Right kidney (tissue), 1 donor: ENCODE data around the gene LGALS3BP.

Source experiments
- DNase-seq: peaks from one replicate; pipeline ENCODE4 v3.0.0-alpha.2; 2016

Gene LGALS3BP

GRCh38 chr17:78944026-78944425, 35.7 kb downstream of the LGALS3BP start:
- no peak for DNase-seq

DNA sequence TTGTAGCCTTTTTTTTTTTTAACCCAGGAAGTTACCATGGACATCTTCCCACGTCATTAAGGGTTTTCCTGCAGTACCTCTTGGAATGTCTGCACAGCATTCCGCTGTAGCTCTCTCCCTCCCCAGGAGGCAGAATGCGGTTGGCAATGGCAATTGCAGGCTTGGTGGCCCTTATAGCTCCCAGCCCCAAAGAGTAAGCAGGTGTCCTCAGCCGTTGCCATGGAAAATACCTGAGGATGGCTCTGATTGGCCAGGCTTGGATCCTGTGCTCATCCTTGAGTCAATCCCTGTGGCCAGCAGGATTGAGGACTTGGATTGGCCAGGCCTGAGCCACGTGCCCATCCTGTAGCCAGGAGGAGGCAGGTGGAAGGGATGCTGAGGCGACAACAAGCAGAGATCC, 39.0 kb downstream of the LGALS3BP start:
- DNase-seq: no peak

GRCh38 chr17:78940258-78940657, 39.5 kb downstream of the LGALS3BP start:
- no peak for DNase-seq

DNA sequence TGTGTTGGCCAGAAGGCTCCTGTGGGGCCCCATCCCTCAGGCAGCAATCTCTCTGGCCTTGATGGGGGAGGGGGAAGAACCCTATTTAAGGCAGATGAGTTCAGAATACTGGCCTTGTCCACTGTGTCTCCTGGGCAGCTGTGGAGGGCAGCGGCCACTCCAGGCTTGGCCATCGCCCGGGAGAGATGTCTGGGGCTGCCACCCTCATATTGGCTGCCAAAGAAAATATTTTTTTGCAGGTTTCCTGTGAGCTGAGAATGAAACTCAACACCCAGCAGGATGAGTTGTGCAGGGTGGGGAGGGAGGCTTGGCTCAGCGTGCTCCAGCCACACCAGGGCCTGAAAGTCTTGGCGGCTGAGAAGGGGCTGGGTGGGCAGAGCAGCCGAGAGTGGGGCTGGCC, 40.1 kb downstream of the LGALS3BP start:
- no peak for DNase-seq

DNA sequence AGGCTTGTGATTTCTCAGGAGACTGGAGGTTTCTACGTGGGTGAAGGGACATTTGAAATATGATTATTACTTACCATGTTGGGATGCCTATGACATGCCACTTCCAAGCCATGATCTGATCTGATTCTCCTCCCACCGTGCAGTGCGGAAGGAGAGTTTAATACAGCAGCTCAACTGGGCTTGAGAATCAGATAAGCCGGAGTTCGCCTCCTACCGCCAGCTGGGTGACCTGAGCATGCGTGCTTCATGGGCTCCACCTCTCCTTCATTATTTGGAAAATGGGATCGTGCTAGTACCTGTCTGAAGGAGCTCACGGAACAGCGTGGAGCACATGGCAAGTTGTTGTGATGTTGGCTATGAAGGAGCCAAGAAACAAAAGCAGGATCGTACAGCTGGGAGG, 42.2 kb downstream of the LGALS3BP start:
- no peak for DNase-seq

DNA sequence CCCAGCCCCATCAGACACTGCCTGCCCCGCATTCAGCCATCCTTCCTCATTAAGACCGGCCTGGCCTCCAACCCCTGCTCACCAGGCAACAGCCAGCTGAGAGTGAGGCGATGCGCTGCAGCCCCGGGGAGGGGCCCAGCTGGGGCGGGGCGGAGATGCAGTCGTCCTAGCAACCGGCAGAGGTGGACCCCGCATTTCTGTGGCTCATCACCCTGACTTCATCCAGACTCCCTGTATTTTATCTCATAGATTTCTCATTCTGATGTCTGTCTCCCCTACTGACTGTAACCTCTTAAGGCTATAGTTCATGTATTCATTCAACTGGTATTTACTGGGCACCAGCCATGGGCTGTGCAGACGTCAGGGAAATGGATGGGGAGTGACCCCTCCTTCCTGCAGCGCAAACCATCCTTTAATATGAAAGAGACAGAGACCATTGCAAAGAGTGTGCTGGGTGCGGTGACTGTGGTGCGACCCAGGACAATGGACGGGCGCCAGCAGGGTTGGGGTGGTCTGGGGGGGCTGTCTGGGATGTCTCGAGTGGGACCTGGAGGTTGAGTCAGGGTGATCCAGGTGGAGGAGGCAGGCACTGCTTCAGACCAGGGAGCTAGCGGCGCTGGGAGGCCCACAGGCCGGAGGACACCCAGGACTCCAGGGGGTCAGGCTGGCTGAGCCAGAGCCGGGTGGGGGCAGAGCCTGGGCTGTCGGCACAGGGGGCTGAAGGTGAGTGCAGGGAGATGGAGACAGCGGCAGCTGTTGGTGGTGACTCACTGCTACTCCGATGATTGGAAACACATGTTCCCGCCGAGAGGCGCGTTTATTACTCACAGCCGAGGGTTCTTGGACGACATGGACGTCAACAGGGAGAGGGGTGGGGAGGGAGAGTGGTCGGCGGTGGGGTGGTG, 44.1 kb downstream of the LGALS3BP start:
- no peak for DNase-seq

DNA sequence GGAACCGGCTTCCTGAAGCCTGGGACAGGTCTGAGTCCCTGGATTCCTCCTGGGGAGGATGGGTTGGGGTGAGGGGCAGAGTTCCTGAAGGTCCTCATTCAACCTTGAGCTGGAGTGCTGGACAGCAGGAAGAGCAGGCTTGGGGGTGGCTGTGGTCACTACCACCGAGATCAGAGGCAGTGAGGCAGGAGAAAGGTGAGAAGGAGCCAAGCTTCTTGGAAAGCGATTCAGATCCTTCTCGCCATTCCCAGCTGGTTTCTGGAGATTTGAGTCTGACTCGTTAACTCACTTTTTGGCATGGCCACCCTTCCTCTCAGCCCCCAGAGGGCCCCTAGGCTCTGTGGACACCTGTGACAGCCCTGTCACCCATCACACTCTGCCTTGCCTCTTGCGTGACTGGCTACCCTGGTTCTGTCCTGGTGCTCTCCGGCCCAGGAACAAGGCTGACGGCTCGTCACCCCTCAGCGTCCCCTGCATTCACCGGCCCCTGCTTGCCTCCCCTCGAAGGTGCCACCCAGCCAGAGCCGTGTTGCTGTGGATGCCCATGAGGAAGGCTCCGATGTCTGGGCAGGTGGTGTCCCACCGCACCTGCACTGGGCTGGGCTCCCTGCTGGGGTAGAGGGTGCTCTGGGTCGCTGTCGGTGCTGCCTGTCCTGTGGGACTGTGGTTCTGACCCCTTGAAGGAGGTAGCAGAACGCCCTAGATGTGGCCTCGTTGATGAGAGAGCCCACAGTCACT, 44.9 kb downstream of the LGALS3BP start:
- DNase-seq: no peak

DNA sequence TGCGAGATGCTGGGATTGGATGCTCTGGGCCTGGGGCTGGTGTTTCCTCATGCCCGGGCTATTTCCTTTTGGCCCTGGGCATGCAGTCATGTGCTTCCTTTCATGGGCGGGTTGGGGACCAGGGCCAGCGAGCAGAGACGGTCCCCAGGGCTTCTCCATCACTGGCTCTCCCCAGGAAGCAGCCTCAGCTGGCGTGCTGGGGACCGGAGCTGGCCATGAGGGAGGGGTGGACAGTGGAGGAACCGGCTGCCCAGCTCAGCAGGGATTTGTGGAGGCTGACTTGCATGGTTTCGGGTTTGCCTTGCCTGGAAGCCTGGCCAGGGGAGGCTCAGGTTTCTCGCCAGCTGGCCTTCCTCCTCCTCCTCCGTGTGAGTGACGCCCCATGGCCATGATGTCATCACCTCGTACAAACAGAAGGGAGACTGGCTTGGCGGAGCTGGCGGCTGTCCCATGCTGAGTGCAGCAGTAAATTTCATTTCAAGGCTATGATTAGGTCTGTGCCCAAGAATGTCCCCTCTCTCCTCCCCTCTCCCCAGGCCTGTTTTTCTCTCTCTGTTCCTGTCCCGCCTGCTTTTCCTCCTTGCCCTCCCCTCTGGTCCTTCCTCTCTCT, 45.7 kb downstream of the LGALS3BP start:
- DNase-seq: peak; percentile 75

GRCh38 chr17:78933025-78933958, 46.4 kb downstream of the LGALS3BP start:
- DNase-seq: no peak

DNA sequence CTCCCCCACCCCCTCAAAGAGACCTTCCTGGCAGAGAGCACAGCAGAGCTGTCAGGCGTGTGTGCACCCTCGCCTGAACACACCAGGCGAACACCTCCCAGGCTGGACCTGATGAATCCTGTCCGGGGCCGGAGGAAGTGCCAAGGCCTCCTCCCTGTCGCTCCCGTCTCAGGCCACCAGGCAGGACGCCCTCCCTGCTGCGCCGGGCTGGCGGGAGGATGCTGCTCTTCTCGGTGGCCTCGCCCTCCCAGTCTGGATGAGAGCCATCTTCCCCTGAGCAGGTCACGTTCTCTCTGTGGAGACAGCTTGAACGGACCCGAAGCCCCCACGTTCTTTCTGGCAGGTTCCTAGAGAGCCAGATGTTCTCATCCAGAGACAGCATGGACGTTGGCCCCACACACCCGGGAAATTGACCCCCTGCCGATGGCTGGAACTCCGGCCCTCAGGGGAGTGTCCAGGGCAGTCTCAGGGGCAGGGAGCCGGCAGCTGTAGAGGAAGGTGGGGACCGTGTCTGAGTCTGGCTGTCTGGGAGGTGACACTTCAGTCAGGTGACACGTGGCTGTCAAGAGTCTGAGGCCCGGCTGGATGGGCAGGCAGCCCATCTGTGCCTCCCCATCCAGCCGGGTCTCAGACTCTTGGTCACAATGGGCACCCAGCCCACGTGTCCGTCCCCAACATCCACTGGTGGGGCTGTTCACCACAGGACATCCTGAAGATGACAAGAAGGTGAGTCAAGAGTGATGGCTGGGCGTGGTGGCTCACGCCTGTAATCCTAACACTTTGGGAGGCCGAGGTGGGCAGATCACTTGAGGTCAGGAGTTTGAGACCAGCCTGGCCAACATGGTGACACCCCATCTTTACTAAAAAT, 49.6 kb downstream of the LGALS3BP start:
- no peak for DNase-seq

GRCh38 chr17:78925662-78926555, 53.8 kb downstream of the LGALS3BP start:
- DNase-seq: peak; percentile 79

DNA sequence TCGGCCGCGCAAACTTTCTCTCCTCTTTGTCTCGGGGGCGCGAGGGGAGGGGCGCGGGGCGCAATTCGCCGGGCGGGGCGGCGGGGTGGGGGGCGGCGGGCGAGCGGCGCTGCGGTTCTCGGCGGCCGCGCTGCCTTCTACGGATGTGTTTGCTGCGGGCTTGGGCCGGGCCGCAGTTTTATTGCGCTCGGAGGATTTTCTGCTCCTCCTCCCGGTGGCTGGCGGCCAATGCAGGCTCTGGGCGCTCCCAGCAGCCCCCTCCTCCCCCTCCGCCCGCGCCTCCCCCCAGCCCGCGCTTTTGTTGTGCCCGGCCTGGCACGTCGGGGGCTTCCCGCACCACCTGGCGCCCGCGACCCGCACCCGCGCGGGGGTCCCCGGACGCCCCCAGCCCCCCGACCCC, 54.5 kb downstream of the LGALS3BP start, which contains the start of gene TIMP2:
Gene TIMP2, minus strand, starts transcription at position 154 of the 400 bp plus-strand sequence. CDS start 299 bp downstream, outside the sequence.
- DNase-seq: no peak

- DNase-seq: peak; percentile 40
Measured at GRCh38 chr17:78924481-78925151, 55.1 kb downstream of the LGALS3BP start.

GRCh38 chr17:78923660-78924453, 55.9 kb downstream of the LGALS3BP start:
- DNase-seq: peak; percentile 62

GRCh38 chr17:78922816-78923498, 56.8 kb downstream of the LGALS3BP start:
- no peak for DNase-seq

DNA sequence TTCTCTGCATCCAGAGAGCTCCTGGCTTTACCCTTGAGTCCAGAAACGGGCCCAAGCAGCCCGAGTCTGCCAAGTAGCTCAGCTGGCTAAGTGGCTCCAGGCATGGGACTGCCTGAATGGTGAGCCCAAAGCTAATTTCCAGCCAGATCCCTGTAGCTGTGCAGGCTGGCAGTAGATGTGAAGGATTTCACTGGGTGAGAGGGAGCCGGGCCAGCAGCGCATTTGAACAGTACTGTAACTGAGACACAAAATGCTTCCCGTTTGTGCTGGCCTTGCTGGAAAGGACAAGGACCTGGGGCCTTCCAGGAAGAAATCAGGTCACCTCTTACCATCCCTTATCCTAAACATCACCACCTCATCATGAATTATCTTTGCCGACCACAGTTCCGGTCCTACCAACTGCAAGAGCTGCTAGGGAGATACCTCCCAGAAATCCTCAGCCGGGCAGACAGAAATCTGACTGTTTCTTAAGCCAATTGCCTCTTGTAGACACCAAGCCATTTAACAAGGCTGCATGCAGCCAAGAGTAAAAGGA, 58.2 kb downstream of the LGALS3BP start:
- DNase-seq: no peak
